Inflammatory macrophage treated with lipopolysaccharide for 4 hours (primary cell): Measurements from ENCODE around the gene MAP2K5.

Experiments
- DNase-seq: peaks from one replicate; pipeline ENCODE4 v3.0.0-alpha.2; 2020

Gene MAP2K5

DNA sequence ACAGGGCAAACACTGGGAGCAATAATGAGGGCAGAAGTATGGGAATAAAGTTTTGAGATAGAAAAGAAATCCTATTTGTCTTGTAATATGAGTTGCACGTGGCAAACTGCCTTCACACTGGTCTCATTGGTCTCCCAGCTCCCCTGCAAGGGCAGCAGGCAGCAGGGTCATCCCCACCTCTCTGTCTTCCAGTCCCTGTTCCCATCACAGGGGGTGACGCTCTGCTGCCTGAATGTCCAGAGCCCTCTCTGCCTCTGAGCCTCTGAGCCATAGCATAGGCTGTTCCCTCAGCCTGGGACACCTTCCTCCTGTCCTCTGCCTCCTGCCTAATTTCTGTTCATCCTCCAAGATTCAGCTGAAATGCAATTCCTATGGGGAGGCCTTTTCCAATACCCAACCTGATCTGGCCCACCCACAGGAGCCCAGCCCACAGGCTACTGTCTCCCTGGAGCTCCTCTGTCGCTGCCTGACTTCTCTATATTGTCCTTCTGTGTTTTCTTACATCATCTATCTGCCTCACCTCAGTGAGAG lies 270.7 kb downstream of the MAP2K5 start:
- no peak for DNase-seq

- no peak for DNase-seq
Observed at GRCh38 chr15:67815036-67815592, 272.6 kb downstream of the MAP2K5 start.

GRCh38 chr15:67816668-67817067 lies 274.2 kb downstream of the MAP2K5 start:
- no peak for DNase-seq

DNA sequence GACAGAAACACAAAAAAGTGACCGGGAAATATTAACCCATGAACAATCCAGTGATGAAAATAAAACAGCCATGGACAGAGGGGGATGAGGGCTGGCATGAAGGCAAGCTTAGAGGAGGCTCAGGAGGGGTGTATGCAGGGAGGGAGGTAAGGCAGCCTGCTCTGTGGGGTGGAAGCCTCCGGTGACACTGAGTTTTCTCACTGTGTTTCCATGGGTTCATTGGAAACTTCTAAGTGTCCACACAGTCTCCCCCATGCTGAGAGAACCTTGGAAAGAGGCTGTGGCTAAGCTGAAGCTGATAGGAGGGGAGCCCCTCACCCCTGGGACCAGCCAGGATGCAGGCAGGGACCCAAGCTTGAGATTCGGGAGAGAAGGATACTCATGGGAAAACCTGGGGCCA lies 276.0 kb downstream of the MAP2K5 start:
- no peak for DNase-seq

GRCh38 chr15:67819636-67820035 lies 277.1 kb downstream of the MAP2K5 start:
- DNase-seq = no peak

GRCh38 chr15:67820122-67820991 lies 277.9 kb downstream of the MAP2K5 start:
- DNase-seq = no peak

DNA sequence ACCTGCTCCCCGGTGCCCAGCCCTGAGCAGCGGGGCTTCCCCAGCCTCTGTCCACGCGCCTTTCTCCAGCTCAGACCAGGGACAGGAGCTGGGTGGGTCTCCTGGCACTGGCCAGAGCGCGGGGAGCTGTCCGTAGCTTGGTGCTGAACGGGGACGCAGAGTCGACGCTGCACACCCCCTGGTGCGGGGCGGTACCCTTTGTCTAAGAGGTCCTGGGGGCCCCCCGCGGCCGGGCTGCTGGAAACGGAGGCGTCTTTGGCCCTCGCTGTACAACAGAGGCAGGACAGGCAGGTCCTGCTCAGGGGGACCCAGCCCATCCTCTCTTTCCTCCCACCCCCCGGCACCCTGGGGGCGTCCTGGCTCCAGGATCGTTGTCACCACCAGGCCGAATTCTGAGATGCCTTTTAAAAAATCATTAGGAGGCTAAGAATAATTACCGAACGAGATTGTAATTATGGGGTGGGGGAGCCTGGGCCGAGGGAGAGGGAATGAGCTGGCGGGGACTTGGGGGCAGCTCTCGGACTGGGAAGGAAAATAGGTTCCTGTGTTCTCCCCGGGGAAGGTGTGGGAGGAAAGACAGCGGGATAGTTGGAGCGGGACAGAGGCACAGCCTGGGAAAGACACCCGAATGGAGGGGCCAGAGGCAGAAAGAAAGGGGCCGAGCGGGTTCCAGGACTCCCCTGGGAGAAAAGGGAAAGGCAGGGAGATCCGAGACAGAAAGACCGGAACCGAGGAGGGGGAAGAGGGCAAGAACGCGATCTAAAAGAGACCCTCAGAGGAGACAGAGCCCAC lies 278.7 kb downstream of the MAP2K5 start:
- no peak for DNase-seq

DNA sequence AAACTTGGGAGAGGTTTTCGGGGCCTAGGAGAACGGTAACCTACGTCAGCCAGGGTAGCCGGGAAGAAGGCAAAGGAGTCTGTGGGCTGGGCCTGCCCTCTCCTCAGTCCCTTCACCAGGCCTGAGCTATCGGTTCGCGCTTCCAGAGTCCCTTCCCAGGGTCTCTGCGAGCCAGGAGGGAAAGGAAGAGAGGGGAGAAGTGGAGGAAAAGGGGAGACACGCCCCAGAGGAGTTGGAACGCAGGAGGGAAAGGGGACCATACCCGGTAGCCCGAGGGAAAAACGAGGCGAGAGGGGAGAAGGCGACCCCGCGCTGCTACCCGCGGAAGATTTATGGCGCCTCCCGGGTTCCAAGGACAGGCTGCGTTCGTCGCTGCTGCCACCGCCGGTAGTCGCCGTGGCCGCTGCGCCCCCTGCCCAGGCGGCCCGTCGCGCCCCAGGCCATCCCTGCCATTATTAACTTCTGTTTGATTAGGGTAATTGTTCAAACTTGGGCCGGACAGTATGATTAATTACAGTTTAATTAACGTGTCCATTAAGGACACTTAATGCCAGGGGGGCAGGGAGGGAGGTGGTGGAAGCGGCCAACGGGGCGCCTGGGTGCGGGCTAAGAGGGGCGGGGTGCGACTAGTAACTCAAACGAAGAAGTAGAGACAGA lies 279.4 kb downstream of the MAP2K5 start:
- DNase-seq = no peak

GRCh38 chr15:67822537-67823313 lies 280.2 kb downstream of the MAP2K5 start:
- no peak for DNase-seq

GRCh38 chr15:67823314-67824196 lies 281.1 kb downstream of the MAP2K5 start:
- no peak for DNase-seq

DNA sequence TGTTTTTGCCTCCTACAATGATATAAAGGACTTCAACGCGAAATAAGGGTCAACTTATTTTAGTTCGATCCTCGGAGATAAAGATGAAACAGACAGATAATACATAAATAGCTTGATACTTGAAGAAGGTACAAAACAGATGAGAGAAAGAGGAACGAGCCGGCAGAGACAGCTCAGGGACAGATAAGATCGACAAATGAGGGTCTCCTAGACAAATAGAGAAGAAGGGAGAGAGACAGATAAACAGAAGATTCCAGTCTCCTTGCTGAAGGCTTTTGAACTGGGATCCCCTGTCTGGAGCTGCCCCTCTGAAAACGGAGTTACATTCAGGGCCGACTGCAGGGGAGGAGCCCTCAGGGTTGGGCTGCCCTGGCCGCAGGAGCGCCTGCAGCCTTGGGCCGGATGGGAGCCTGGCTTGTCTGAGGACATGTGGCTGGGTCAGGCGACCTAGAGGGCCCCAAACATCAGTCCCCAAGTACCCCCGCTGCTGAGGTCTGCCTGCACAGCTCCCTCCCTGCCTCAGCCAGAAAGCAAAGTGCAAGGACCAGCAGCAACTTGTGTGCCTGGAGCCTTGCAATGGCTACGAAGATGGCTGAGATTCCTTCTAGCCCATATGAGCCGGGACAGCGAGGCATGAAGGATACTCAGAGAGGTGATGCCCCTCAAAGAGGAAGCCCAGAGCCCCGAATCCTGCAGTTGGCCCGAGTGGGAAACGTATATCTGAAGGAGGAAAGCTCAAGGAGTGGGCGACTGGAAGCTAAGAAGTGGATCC lies 281.9 kb downstream of the MAP2K5 start:
- DNase-seq = no peak

DNA sequence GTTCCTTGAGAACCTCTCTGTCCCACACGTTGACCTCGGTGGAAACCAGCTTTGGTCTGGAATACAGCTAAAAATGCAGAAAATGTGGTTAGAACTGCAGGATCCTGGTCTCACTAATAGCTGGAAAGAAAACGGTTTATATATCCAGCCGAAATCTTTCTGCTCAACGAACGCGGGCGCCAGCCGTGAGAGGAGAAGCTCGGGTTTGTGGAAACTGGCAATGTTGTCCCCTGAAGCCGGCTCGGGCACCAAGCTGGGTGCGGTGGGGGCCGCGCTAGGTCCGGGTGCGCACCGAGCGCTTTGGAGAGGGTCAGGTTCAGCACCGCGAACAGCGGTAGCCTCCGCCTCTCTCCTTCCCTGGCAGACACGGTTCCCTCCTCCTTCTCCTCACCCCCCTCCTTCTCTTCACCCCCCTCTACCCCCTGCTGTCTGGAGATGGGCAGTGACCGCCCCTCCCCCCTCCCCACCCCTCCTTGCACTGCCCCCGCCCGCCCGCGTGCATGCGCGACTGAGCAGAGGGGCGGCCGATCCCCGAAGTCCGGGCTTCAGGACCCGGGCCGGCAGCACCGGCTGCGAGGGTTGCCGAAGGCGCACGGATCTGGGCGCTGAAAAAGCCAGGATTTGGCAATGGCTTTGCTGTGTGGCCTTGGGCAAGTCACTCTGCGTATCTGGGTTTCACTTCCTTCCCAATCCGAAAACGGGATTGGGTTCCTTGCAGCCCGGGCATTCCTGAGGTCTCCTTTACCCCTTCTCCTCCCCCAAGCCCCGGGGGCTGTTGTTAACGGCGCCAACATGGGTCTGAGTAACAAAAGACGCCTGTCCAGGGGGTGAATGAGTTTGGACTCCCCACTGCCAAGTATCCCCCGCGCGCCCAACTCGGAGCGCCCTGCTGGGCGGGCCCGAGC lies 282.7 kb downstream of the MAP2K5 start, which contains the start of gene SKOR1:
TSS of gene SKOR1 (plus strand) at position 534 of the 905 bp plus-strand sequence. CDS start at position 628, 94 bp downstream.
- DNase-seq = peak; percentile 84

- DNase-seq = no peak
Observed at GRCh38 chr15:67825881-67826716, 283.6 kb downstream of the MAP2K5 start.

DNA sequence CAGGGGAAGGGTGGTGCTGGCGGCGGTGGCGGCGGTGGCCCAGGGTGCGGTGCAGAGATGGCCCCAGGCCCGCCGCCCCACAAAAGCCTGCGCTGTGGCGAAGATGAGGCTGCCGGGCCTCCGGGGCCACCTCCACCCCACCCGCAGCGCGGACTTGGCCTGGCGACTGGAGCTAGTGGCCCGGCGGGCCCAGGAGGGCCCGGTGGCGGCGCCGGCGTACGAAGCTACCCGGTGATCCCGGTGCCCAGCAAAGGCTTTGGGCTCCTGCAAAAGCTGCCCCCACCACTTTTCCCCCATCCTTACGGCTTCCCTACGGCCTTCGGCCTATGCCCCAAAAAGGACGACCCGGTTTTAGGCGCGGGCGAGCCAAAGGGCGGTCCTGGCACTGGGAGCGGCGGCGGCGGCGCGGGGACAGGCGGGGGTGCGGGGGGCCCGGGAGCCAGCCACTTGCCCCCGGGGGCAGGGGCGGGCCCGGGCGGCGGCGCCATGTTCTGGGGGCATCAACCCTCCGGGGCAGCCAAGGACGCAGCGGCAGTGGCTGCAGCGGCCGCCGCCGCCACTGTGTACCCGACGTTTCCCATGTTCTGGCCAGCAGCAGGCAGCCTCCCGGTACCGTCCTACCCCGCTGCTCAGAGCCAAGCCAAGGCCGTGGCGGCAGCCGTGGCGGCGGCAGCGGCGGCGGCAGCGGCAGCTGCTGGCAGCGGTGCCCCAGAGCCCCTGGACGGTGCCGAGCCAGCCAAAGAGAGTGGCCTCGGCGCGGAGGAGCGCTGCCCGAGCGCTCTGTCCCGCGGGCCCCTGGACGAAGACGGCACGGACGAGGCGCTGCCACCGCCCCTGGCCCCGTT lies 284.4 kb downstream of the MAP2K5 start:
- DNase-seq = no peak

GRCh38 chr15:67827562-67828277 lies 285.2 kb downstream of the MAP2K5 start:
- no peak for DNase-seq

- no peak for DNase-seq
Observed at GRCh38 chr15:67828278-67828968, 285.9 kb downstream of the MAP2K5 start.
